HEK293 (cell line): ENCODE data around the gene MRPL19.

Source experiments
- CTCF ChIA-PET: fragments of 350-600 bp; formaldehyde crosslinking; extraction: SDS; loops from one replicate; lab custom pipeline; 2021; ENCODE audit warnings: antibody characterized with exemption; lab: Yijun Ruan, JAX
- POLR2A ChIA-PET: fragments of 300-600 bp; formaldehyde crosslinking; extraction: SDS; loops from one replicate; lab custom pipeline; 2020; ENCODE audit warnings: antibody characterized with exemption, inconsistent platforms; lab: Yijun Ruan, JAX
- H3K27ac ChIP-seq: fragments of 200-500 bp; sonication (Bioruptor generic); 2 replicates; pipeline ENCODE4 v1.5.1; 2014; ENCODE audit warnings: low read depth, low read length, control low read depth, inconsistent platforms; ENCODE audit errors: extremely low read depth
- H3K36me3 ChIP-seq, 2 experiments: fragments of 200-500 bp in 1 of 2; sonication (Bioruptor generic) in 1 of 2; 1 replicate in 1 of 2; 2 replicates in 1 of 2; pipeline ENCODE4 v1.5.1; 2014 to 2017; ENCODE audit warnings: inconsistent platforms in 2 of 2, low read length in 2 of 2; ENCODE audit not compliant: control insufficient read depth in 2 of 2, insufficient read depth in 1 of 2
- H3K4me1 ChIP-seq: fragments of 200-500 bp; sonication (Bioruptor generic); 2 replicates; pipeline ENCODE4 v1.5.1; 2014; ENCODE audit warnings: mild to moderate bottlenecking, low read length, inconsistent platforms; ENCODE audit not compliant: control insufficient read depth, insufficient read depth
- H3K4me3 ChIP-seq: 2 replicates; pipeline ENCODE4 v1.5.1; 2011; ENCODE audit warnings: low read depth, mild to moderate bottlenecking, control low read depth, low read length, moderate library complexity
- H3K9me3 ChIP-seq: fragments of 200-500 bp; sonication (Bioruptor generic); 2 replicates; pipeline ENCODE4 v1.5.1; 2014; ENCODE audit warnings: low read depth, low read length, inconsistent platforms; ENCODE audit not compliant: control insufficient read depth, insufficient read depth
- HOXA7 ChIP-seq: sonication (generic); formaldehyde crosslinking; IDR thresholded peaks from 2 replicates; pipeline ENCODE4 v1.8.1; 2022; ENCODE audit warnings: missing genetic modification reagents, borderline replicate concordance
- MYNN ChIP-seq: fragments of 450-650 bp; formaldehyde crosslinking; IDR thresholded peaks from 2 replicates; pipeline ENCODE4 v1.5.1; 2016; ENCODE audit warnings: missing biosample characterization, missing genetic modification characterization, borderline replicate concordance
- SCRT2 ChIP-seq: fragments of 450-650 bp; formaldehyde crosslinking; IDR thresholded peaks from 2 replicates; pipeline ENCODE4 v1.5.1; 2016; ENCODE audit warnings: missing biosample characterization, missing genetic modification characterization
- ZNF114 ChIP-seq: fragments of 450-650 bp; formaldehyde crosslinking; IDR thresholded peaks from 2 replicates; pipeline ENCODE4 v1.5.0; 2017; ENCODE audit warnings: missing biosample characterization, missing genetic modification characterization
- ZNF121 ChIP-seq: fragments of 450-650 bp; formaldehyde crosslinking; IDR thresholded peaks from 2 replicates; pipeline ENCODE4 v1.5.1; 2016; ENCODE audit warnings: missing biosample characterization, missing genetic modification characterization
- ZNF214 ChIP-seq: fragments of 450-650 bp; formaldehyde crosslinking; IDR thresholded peaks from 2 replicates; pipeline ENCODE4 v1.5.1; 2017; ENCODE audit warnings: missing biosample characterization, mild to moderate bottlenecking, missing genetic modification characterization, borderline replicate concordance
- ZNF324 ChIP-seq: fragments of 450-650 bp; formaldehyde crosslinking; IDR thresholded peaks from 2 replicates; pipeline ENCODE4 v1.5.1; 2016; ENCODE audit warnings: missing biosample characterization, missing genetic modification characterization
- ZNF416 ChIP-seq: fragments of 450-650 bp; formaldehyde crosslinking; IDR thresholded peaks from 2 replicates; pipeline ENCODE4 v1.5.1; 2016; ENCODE audit warnings: missing biosample characterization, missing genetic modification characterization
- ZNF521 ChIP-seq: fragments of 450-650 bp; formaldehyde crosslinking; IDR thresholded peaks from 2 replicates; pipeline ENCODE4 v1.5.1; 2017; ENCODE audit warnings: missing biosample characterization, mild to moderate bottlenecking, missing genetic modification characterization
- ZNF548 ChIP-seq: fragments of 450-650 bp; formaldehyde crosslinking; IDR thresholded peaks from 2 replicates; pipeline ENCODE4 v1.5.1; 2016; ENCODE audit warnings: missing biosample characterization, missing genetic modification characterization
- ZNF629 ChIP-seq: fragments of 450-650 bp; formaldehyde crosslinking; IDR thresholded peaks from 2 replicates; pipeline ENCODE4 v1.5.1; 2017; ENCODE audit warnings: missing biosample characterization, missing genetic modification characterization
- ZNF701 ChIP-seq: fragments of 450-650 bp; formaldehyde crosslinking; IDR thresholded peaks from 2 replicates; pipeline ENCODE4 v1.5.1; 2016; ENCODE audit warnings: missing biosample characterization, missing genetic modification characterization
- TF ChIP-seq, protein P1 (sequence below): fragments of 450-650 bp; formaldehyde crosslinking; IDR thresholded peaks from 2 replicates; pipeline ENCODE4 v1.5.1; 2016; ENCODE audit warnings: missing biosample characterization, missing genetic modification characterization
- TF ChIP-seq, protein P2 (sequence below): sonication (generic); formaldehyde crosslinking; IDR thresholded peaks from 2 replicates; pipeline ENCODE4 v1.8.1; 2022; ENCODE audit warnings: mild to moderate bottlenecking, moderate library complexity, missing genetic modification reagents
- TF ChIP-seq, protein P3 (sequence below): fragments of 450-650 bp; formaldehyde crosslinking; IDR thresholded peaks from 2 replicates; pipeline ENCODE4 v1.5.1; 2016; ENCODE audit warnings: missing biosample characterization, missing genetic modification characterization
- TF ChIP-seq, protein P4 (sequence below): fragments of 450-650 bp; formaldehyde crosslinking; IDR thresholded peaks from 2 replicates; pipeline ENCODE4 v1.5.1; 2016; ENCODE audit warnings: missing biosample characterization, missing genetic modification characterization

Gene MRPL19

DNA sequence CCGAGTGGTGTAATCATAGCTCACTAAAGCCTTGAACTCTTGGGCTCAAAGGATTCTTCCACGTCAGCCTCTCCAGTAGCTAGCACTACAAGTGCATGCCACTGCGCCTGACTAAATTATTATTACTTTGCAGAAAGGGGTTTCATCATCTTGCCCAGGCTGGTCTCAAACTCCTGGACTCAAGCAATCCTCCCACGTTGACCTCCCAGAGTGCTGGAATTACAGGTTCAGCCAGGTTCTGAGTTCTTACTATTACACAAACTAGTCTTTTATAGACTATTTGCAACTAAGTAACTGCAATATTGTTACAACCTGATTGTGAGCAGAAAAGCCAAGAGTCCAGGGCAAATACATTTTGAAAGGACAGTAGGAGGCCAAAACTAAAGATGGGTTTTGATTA is 35.9 kb upstream of the MRPL19 start:
- H3K4me3 ChIP-seq, result no peak overlapping the region
- no peaks in the 10 kb centered on the region for H3K4me1 ChIP-seq
- H3K9me3 ChIP-seq, result no peaks in the 10 kb centered on the region
- ChIA-PET CTCF (interaction anchor here (0.5 to 3.4 kb wide), 11 partner anchors 9 to 218 kb away, joined by 3 to 137 read pairs (median 7); partner anchors contain the start of gene EVA1A), POLR2A (no interaction called here)
- no peak overlapping the region for H3K27ac ChIP-seq
- H3K36me3 ChIP-seq, result no peaks in the 10 kb centered on the region
- no peak for TF ChIP-seq MYNN
- TF ChIP-seq, protein P1, sequence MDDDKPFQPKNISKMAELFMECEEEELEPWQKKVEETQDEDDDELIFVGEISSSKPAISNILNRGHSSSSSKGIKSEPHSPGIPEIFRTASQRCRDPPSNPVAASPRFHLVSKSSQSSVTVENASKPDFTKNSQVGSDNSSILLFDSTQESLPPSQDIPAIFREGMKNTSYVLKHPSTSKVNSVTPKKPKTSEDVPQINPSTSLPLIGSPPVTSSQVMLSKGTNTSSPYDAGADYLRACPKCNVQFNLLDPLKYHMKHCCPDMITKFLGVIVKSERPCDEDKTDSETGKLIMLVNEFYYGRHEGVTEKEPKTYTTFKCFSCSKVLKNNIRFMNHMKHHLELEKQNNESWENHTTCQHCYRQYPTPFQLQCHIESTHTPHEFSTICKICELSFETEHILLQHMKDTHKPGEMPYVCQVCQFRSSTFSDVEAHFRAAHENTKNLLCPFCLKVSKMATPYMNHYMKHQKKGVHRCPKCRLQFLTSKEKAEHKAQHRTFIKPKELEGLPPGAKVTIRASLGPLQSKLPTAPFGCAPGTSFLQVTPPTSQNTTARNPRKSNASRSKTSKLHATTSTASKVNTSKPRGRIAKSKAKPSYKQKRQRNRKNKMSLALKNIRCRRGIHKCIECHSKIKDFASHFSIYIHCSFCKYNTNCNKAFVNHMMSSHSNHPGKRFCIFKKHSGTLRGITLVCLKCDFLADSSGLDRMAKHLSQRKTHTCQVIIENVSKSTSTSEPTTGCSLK (tag by site-specific recombination), result no peak
- no peak for TF ChIP-seq ZNF121 (tag by site-specific recombination)
- TF ChIP-seq ZNF214 (tag by site-specific recombination), result no peak
- TF ChIP-seq ZNF416 (tag by site-specific recombination), result no peak
- TF ChIP-seq ZNF701 (tag by site-specific recombination), result no peak
- TF ChIP-seq, all 188 proteins: peak for 0

DNA sequence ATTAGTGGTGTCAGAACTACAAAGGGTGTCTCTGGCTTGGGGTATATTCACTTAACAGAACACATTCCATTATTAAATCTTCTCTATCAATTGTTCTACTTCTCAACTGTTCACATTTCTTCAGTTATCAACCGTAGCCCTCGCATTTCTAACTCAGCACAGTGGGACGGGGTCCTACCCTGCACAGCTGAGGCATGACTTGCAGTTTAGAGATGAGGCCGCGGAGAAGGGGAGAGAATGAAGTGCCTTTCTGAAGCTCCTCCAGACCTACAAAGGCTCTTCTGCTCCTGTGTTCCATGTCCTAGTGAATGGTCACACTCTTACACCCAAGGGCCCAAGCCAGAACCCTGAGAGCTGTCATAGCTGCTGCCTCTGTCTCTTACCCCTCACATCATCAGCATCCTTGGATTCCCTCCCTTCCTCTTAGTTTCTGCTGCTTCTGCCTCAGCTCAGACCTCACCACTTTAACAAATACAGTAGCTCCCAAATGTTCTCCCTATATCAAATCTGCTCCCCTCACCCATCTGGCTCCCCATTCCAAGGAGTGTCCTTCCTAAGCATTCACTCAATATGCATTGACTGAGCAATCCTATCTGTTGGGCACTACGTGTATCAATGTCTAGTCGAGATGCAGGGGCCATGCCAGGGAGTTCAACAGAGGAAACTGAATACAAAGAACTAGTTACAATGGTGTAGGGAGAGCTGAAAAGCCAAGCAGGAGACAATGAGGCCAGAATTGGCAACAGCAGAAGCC is 34.3 kb upstream of the MRPL19 start:
- CTCF ChIA-PET, result interaction anchor here (0.7 to 2.9 kb wide), 3 partner anchors 44 to 149 kb away, joined by 3 to 16 read pairs (median 4); no protein-coding TSS in a partner anchor
- TF ChIP-seq ZNF324 (tag by site-specific recombination) (no peak), HOXA7 (CRISPR knock-in tag) (no peak), ZNF521 (tag by site-specific recombination) (no peak), ZNF629 (tag by site-specific recombination) (no peak), ZNF114 (no peak), SCRT2 (no peak), ZNF548 (no peak)
- TF ChIP-seq, protein P2, sequence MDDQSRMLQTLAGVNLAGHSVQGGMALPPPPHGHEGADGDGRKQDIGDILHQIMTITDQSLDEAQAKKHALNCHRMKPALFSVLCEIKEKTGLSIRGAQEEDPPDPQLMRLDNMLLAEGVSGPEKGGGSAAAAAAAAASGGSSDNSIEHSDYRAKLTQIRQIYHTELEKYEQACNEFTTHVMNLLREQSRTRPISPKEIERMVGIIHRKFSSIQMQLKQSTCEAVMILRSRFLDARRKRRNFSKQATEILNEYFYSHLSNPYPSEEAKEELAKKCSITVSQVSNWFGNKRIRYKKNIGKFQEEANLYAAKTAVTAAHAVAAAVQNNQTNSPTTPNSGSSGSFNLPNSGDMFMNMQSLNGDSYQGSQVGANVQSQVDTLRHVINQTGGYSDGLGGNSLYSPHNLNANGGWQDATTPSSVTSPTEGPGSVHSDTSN (CRISPR knock-in tag), result no peak
- TF ChIP-seq, protein P3, sequence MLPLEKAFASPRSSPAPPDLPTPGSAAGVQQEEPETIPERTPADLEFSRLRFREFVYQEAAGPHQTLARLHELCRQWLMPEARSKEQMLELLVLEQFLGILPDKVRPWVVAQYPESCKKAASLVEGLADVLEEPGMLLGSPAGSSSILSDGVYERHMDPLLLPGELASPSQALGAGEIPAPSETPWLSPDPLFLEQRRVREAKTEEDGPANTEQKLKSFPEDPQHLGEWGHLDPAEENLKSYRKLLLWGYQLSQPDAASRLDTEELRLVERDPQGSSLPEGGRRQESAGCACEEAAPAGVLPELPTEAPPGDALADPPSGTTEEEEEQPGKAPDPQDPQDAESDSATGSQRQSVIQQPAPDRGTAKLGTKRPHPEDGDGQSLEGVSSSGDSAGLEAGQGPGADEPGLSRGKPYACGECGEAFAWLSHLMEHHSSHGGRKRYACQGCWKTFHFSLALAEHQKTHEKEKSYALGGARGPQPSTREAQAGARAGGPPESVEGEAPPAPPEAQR (tag by site-specific recombination), result no peak
- TF ChIP-seq, protein P4, sequence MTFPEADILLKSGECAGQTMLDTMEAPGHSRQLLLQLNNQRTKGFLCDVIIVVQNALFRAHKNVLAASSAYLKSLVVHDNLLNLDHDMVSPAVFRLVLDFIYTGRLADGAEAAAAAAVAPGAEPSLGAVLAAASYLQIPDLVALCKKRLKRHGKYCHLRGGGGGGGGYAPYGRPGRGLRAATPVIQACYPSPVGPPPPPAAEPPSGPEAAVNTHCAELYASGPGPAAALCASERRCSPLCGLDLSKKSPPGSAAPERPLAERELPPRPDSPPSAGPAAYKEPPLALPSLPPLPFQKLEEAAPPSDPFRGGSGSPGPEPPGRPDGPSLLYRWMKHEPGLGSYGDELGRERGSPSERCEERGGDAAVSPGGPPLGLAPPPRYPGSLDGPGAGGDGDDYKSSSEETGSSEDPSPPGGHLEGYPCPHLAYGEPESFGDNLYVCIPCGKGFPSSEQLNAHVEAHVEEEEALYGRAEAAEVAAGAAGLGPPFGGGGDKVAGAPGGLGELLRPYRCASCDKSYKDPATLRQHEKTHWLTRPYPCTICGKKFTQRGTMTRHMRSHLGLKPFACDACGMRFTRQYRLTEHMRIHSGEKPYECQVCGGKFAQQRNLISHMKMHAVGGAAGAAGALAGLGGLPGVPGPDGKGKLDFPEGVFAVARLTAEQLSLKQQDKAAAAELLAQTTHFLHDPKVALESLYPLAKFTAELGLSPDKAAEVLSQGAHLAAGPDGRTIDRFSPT (tag by site-specific recombination), result no peak
- POLR2A ChIA-PET, result no interaction called here
- no peaks in the 10 kb centered on the region for H3K4me1 ChIP-seq
- no peak overlapping the region for H3K27ac ChIP-seq
- no peaks in the 10 kb centered on the region for H3K9me3 ChIP-seq
- H3K36me3 ChIP-seq, result no peaks in the 10 kb centered on the region
- H3K4me3 ChIP-seq, result no peak overlapping the region
